RWPE1 (cell line): ENCODE measurements around the gene MYCT1.

Experiments used
- CTCF ChIA-PET: fragments of 350-600 bp; sonication (Branson Sonifier 250); formaldehyde crosslinking; extraction: SDS; loops from one replicate; lab custom pipeline; 2021; lab: Yijun Ruan, JAX
- POLR2A ChIA-PET: fragments of 400-600 bp; formaldehyde crosslinking; extraction: SDS; loops from one replicate; lab custom pipeline; 2020; ENCODE audit warnings: antibody characterized with exemption; ENCODE audit not compliant: low non-redundant PET; lab: Yijun Ruan, JAX
- DNase-seq: peaks from one replicate; pipeline ENCODE4 v3.0.0; 2012; ENCODE audit warnings: low spot score
- H3K27ac ChIP-seq: fragments of 450-650 bp; 2 replicates; pipeline ENCODE4 v1.5.1; 2017
- TF ChIP-seq, protein P1 (sequence below): fragments of 450-650 bp; conservative IDR thresholded peaks from 2 replicates; pipeline ENCODE4 v1.5.1; 2017; ENCODE audit warnings: low read depth, mild to moderate bottlenecking

The MYCT1 gene, protein sequence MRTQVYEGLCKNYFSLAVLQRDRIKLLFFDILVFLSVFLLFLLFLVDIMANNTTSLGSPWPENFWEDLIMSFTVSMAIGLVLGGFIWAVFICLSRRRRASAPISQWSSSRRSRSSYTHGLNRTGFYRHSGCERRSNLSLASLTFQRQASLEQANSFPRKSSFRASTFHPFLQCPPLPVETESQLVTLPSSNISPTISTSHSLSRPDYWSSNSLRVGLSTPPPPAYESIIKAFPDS

DNA sequence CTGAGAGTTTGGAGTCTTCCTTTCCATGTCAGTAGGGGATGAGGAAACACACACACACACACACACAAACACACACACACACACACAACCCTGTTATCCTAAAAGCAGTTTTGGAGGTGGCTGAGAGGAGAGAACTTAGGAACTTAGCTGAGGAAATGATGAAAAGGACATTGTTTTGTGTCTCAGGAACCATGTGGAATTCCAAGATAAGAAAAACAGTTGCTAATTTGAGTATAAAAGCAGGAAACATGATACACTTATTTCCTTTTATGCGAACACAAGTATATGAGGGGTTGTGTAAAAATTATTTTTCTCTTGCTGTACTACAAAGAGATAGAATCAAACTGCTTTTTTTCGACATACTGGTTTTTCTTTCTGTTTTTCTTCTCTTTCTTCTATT is at the start of gene MYCT1:
MYCT1 (plus strand) TSS at position 264 of the 400 bp plus-strand sequence; CDS start at position 270, 6 bp downstream.
- CTCF ChIA-PET, result no interaction called here
- no peak within 1 kb of the TSS for H3K27ac ChIP-seq
- no peak for DNase-seq
- TF ChIP-seq, protein P1, sequence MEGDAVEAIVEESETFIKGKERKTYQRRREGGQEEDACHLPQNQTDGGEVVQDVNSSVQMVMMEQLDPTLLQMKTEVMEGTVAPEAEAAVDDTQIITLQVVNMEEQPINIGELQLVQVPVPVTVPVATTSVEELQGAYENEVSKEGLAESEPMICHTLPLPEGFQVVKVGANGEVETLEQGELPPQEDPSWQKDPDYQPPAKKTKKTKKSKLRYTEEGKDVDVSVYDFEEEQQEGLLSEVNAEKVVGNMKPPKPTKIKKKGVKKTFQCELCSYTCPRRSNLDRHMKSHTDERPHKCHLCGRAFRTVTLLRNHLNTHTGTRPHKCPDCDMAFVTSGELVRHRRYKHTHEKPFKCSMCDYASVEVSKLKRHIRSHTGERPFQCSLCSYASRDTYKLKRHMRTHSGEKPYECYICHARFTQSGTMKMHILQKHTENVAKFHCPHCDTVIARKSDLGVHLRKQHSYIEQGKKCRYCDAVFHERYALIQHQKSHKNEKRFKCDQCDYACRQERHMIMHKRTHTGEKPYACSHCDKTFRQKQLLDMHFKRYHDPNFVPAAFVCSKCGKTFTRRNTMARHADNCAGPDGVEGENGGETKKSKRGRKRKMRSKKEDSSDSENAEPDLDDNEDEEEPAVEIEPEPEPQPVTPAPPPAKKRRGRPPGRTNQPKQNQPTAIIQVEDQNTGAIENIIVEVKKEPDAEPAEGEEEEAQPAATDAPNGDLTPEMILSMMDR, result no peak
- POLR2A ChIA-PET, result no interaction called here

DNA sequence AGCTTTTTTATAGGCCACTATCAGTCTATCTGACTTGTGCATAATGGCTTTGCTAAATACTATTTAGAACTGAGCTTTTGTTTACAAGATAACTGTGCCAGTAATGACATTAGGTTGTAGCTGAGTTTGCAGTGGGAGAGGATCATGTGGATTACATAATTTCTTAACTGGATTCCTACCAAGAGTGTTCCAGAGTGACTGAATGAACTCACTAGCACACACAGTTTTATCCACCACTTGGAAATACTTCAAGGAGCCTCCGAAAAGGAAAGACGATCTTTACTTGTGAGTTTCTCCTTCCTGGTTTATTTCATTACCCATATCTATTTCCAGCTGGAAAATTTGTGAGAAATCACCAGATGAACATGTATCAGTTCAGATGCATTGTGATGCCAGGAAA is 49.6 kb upstream of the MYCT1 start:
- ChIA-PET POLR2A (no interaction called here), CTCF (no interaction called here)

DNA sequence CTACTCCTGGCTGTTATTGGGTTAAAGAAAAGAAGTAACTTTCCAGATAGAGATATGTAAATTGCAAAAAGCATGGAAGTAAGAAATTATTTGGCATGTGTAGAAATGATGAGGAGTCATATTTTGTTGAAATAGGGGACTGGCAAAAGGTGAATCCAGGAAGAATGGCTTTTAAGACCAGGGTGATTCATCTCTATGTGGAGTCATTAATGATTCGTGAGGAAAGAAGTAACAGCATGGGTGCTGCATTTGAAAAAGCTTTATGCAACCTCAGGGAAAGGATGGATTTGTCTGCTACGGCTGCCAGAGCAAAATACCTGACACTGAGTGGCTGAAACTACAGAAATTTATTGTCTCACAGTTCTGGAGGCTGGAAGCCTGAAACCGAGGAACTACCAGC is 45.7 kb upstream of the MYCT1 start:
- TF ChIP-seq, protein P1, result no peak
- no peak overlapping the region for H3K27ac ChIP-seq
- CTCF ChIA-PET, result interaction anchor here (0.6 kb wide), 1 partner anchor 86 kb away, joined by 3 read pairs; no protein-coding TSS in a partner anchor
- DNase-seq, result no peak
- POLR2A ChIA-PET, result no interaction called here

More for the DNA sequence above, 49.6 kb upstream of the MYCT1 start:
- H3K27ac ChIP-seq, result no peak overlapping the region
- TF ChIP-seq, protein P1, result no peak
- no peak for DNase-seq

DNA sequence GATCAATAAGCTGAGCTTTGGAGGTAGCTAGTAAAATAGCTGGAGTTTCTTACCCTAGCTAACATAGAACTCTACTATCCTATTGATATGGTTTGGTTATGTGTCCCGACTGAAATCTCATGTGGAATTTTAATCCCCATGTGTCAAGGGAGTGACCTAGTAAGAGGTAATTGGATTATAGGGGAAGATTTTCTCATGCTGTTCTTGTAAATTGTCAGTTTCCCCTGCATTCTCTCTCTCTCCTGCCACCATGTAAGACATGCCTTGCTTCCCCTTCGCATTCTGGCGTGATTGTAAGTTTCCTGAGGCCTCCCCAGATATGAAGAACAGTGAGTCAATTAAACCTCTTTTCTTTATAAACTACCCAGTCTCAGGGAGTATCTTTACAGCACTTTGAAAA is 35.9 kb upstream of the MYCT1 start:
- CTCF ChIA-PET, result no interaction called here
- no peak for DNase-seq
- TF ChIP-seq, protein P1, result no peak
- no peak overlapping the region for H3K27ac ChIP-seq
- POLR2A ChIA-PET, result no interaction called here

DNA sequence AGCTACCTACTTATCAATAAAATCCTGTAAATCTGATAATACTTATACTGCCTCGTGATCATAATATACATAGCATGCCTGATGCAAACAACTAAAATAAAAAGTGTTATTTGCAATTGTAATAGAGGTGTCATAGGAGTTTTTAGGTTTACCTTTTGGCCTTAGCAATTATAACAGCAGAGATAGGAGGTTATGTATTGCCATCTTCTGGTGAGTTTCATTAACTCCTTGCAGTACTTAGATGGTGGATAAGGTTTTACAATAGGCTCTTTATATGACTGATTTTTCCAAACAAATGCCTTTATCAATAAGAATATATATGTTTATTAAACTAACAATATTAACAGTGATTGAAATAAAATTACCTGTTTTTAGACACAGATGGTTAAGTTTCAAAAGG is 27.8 kb upstream of the MYCT1 start:
- TF ChIP-seq, protein P1, result no peak; the same call in 1 of the 2 replicates
- ChIA-PET POLR2A (no interaction called here), CTCF (interaction anchor here (1.2 to 2.2 kb wide), 3 partner anchors 113 to 184 kb away, joined by 3 to 6 read pairs (median 5); no protein-coding TSS in a partner anchor)
- H3K27ac ChIP-seq, result no peak overlapping the region
- peak; percentile 23 for DNase-seq

DNA sequence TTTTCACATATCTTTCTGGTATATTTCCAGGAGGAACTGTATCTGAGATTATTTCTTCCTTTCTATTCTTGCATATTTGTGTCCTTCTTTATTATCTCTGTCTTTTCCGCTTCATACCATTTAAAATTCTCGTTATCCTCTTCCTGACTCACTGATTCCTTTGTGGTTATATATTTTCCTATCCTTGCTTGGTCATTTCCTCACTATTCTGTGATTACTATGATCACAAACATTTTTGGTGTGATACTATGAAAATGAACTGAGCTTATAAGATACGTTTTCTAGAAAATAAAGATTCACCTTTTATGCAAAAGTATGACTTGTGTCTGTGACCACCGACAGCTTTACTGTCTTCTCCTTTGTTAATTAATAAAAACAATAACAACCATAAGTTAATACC is 26.5 kb upstream of the MYCT1 start:
- TF ChIP-seq, protein P1, result no peak
- ChIA-PET CTCF (interaction anchor here (1.2 to 2.2 kb wide), 3 partner anchors 28 to 186 kb away, joined by 5 to 6 read pairs (median 5); no protein-coding TSS in a partner anchor), POLR2A (no interaction called here)
- H3K27ac ChIP-seq, result no peak overlapping the region
- DNase-seq, result no peak
